Esophagus muscularis mucosa (tissue), 3 donors: ENCODE data around the gene CRISPLD2.

Experiments
- CTCF ChIP-seq, 3 experiments: fragments of 200-600 bp in 2 of 3; fragments of 450-650 bp in 1 of 3; sonication (generic) in 2 of 3; IDR thresholded peaks; one replicate each; pipeline ENCODE4 v1.5.1; 2017 to 2019; ENCODE audit warnings: antibody characterized with exemption in 3 of 3, mild to moderate bottlenecking in 2 of 3, moderate library complexity in 1 of 3
- POLR2A ChIP-seq: fragments of 450-650 bp; IDR thresholded peaks from one replicate; pipeline ENCODE4 v1.6.1; 2017; ENCODE audit warnings: antibody characterized with exemption, moderate library complexity, mild to moderate bottlenecking, low read depth

DNA sequence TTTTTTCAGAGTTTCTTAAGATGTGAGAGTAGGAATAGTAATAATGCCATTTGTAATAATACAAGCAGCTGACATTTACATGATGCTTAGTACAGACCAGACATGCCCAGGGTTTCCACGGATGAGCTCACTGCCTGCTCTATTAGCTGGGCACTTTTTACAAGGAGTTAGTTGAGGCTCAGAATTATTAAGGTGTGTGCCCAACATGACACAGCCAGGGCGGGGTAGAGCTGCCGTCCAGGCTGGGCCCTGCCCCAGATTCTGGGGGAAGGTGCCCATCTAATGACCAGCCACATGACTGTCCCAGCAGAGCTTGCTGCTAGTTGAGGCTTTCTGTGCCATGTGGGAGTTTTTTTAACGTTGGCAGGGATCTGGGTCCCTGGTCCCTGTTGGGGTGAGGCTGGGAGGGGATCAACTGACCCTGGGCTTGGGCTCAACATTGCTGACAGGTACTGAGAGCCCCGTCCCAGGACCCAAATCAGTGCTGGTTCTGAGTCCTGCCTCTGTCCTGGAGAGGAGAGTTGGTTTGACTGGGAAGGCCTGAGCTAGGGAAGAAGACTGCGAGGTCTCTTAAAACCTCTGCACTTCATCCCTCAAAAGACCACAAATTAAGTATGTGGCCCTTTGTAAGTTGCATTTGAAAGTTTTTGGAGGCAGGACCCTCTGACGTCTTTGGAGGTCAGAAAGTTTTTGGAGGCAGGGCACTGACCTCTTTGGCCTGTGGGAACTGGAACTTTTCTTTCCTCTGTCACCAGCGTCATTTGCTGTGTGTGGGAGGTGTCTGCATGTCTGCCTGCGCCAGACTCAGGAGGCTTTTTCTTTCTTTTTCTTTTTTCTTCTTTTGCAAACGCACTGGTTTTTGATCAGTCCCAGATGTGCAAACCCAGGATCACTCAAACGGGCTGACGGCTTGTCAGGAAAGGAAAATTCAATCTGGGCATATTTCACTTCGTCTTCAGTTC lies 2.2 kb downstream of the CRISPLD2 start:
- no peak for TF ChIP-seq CTCF (IDR thresholded peaks at IDR 0.05)
- no peak for TF ChIP-seq POLR2A
